Spleen (tissue), 7 donors: Measurements from ENCODE around the gene SLC2A14.

ENCODE experiments used
- CTCF ChIP-seq, 11 experiments: fragments of 200-600 bp in 7 of 11; fragments of 450-650 bp in 4 of 11; sonication (generic) in 4 of 11; IDR thresholded peaks in 8 of 11; conservative IDR thresholded peaks in 3 of 11; 1 replicate in 7 of 11; 2 replicates in 4 of 11; pipeline versions ENCODE4 v1.4.0 to v1.8.0; 2016 to 2021; ENCODE audit warnings: antibody characterized with exemption in 11 of 11, inconsistent platforms in 4 of 11, mild to moderate bottlenecking in 1 of 11
- POLR2A ChIP-seq, 3 donors: fragments of 450-650 bp; IDR thresholded peaks; one replicate each; pipeline ENCODE4 v1.5.1; 2017; ENCODE audit warnings: antibody characterized with exemption in 3 of 3, mild to moderate bottlenecking in 1 of 3
- donor health status: DM: no; HTN: no; CAD: no; lungs with moderate emphysema.
- donor health status: DM: no; HTN: no; CAD: no.
- donor health status: DM: no; HTN: no; CAD: no.

GRCh38 chr12:7864601-7865150, 8.0 kb downstream of the SLC2A14 start:
- TF ChIP-seq CTCF (IDR thresholded peaks at IDR 0.05 in 8 of 11, conservative IDR thresholded peaks at IDR 0.05 in 3 of 11) = no peak
- no peak for TF ChIP-seq POLR2A (IDR thresholded peaks at IDR 0.05)
